CD14-positive monocyte (primary cell): ENCODE results near the gene SLX9. TPM values are rescaled to one million over a fixed set of nuclear protein-coding genes. Genes with fewer than 3 reads are reported as not detected.

ENCODE experiments used
- DNase-seq, 3 donors: peaks; one replicate each; pipeline ENCODE4 v3.0.0-alpha.2; 2011 to 2022
- H2AFZ ChIP-seq: 2 replicates; pipeline ENCODE4 v1.6.0; 2012; ENCODE audit warnings: mild to moderate bottlenecking, low read depth, low read length, inconsistent platforms; ENCODE audit not compliant: insufficient read depth, poor library complexity, severe bottlenecking
- H3K27ac ChIP-seq, 2 donors: 1 replicate in 1 of 2; 2 replicates in 1 of 2; pipeline ENCODE4 v1.5.1; 2012 to 2013; ENCODE audit warnings: low read length in 2 of 2, control low read depth in 1 of 2, inconsistent platforms in 1 of 2, low read depth in 1 of 2, mild to moderate bottlenecking in 1 of 2
- H3K27me3 ChIP-seq, 2 donors: one replicate each; pipeline versions ENCODE4 v1.6.0 to v1.6.1; 2011 to 2013; ENCODE audit warnings: low read length in 2 of 2; ENCODE audit not compliant: control insufficient read depth in 2 of 2, insufficient read depth in 2 of 2
- H3K36me3 ChIP-seq, 2 donors: replicated peaks in 1 of 2; 1 replicate in 1 of 2; 2 replicates in 1 of 2; pipeline versions ENCODE4 v1.5.1 to v1.6.1; 2012 to 2013; ENCODE audit warnings: low read length in 2 of 2, control low read depth in 1 of 2, inconsistent platforms in 1 of 2, mild to moderate bottlenecking in 1 of 2; ENCODE audit not compliant: insufficient read depth in 2 of 2, control insufficient read depth in 1 of 2
- H3K4me1 ChIP-seq, 2 donors: 1 replicate in 1 of 2; 2 replicates in 1 of 2; pipeline versions ENCODE4 v1.5.1 to v1.6.1; 2012 to 2013; ENCODE audit warnings: low read length in 2 of 2, control low read depth in 1 of 2, inconsistent platforms in 1 of 2, mild to moderate bottlenecking in 1 of 2, moderate library complexity in 1 of 2; ENCODE audit not compliant: insufficient read depth in 2 of 2, control insufficient read depth in 1 of 2
- H3K4me2 ChIP-seq: replicated peaks from 2 replicates; pipeline ENCODE3; 2012; ENCODE audit warnings: low read length, moderate library complexity, mild to moderate bottlenecking; ENCODE audit not compliant: poor library complexity, severe bottlenecking; ENCODE audit errors: extremely low read depth
- H3K4me3 ChIP-seq, 3 experiments: fragments of 200-600 bp in 1 of 3; sonication (generic) in 1 of 3; replicated peaks in 1 of 3; 1 replicate in 2 of 3; 2 replicates in 1 of 3; pipeline ENCODE4 v1.5.1; 2011 to 2013; ENCODE audit warnings: low read length in 3 of 3, mild to moderate bottlenecking in 3 of 3, control low read depth in 2 of 3, low read depth in 2 of 3, inconsistent platforms in 1 of 3, moderate library complexity in 1 of 3
- H3K79me2 ChIP-seq: 2 replicates; pipeline ENCODE4 v1.6.0; 2012; ENCODE audit warnings: mild to moderate bottlenecking, control low read depth, inconsistent platforms, low read length, moderate library complexity; ENCODE audit not compliant: insufficient read depth
- H3K9ac ChIP-seq: 2 replicates; pipeline ENCODE4 v1.6.0; 2017; ENCODE audit warnings: low read length, mild to moderate bottlenecking; ENCODE audit not compliant: insufficient read depth, poor library complexity, severe bottlenecking
- H3K9me3 ChIP-seq, 2 donors: replicated peaks in 1 of 2; 1 replicate in 1 of 2; 2 replicates in 1 of 2; pipeline versions ENCODE4 v1.5.1 to v1.6.1; 2012 to 2013; ENCODE audit warnings: low read length in 2 of 2, control low read depth in 1 of 2; ENCODE audit not compliant: control insufficient read depth in 1 of 2, insufficient read depth in 1 of 2
- H4K20me1 ChIP-seq: 2 replicates; pipeline ENCODE4 v1.6.0; 2012; ENCODE audit warnings: mild to moderate bottlenecking, low read length, control low read depth, moderate library complexity; ENCODE audit not compliant: insufficient read depth
- H3K27ac Mint-ChIP-seq, 7 donors: one replicate each; pipeline ENCODE4 v1.8.0; 2020; ENCODE audit warnings: mild to moderate bottlenecking in 7 of 7, mixed read lengths in 7 of 7, moderate library complexity in 6 of 7, inconsistent platforms in 2 of 7
- H3K27me3 Mint-ChIP-seq, 3 donors: one replicate each; pipeline ENCODE4 v1.8.0; 2021 to 2022; ENCODE audit warnings: low read depth in 3 of 3, mild to moderate bottlenecking in 3 of 3, mixed read lengths in 3 of 3, moderate library complexity in 3 of 3, inconsistent platforms in 1 of 3
- H3K36me3 Mint-ChIP-seq, 2 donors: one replicate each; pipeline ENCODE4 v1.8.0; 2020; ENCODE audit warnings: mixed read lengths in 2 of 2, inconsistent platforms in 1 of 2, mild to moderate bottlenecking in 1 of 2
- H3K4me1 Mint-ChIP-seq: one replicate; pipeline ENCODE4 v1.8.0; 2020; ENCODE audit warnings: mild to moderate bottlenecking, mixed read lengths
- H3K4me3 Mint-ChIP-seq, 2 donors: one replicate each; pipeline ENCODE4 v1.8.0; 2020; ENCODE audit warnings: mild to moderate bottlenecking in 2 of 2, mixed read lengths in 2 of 2, moderate library complexity in 1 of 2
- H3K9me3 Mint-ChIP-seq, 7 donors: one replicate each; pipeline ENCODE4 v1.8.0; 2020 to 2022; ENCODE audit warnings: mixed read lengths in 7 of 7, mild to moderate bottlenecking in 6 of 7, moderate library complexity in 6 of 7, inconsistent platforms in 2 of 7
- WGBS: methylation state at CpG from one replicate; pipeline ENCODE4 v1.1.5; 2013; ENCODE audit warnings: missing lambda C conversion rate; ENCODE audit not compliant: insufficient coverage; 5-methylcytosine and 5-hydroxymethylcytosine counted together
- intact Hi-C, 2 donors: fragments of 100-400 bp; cut with micrococcal nuclease; formaldehyde crosslinking; loops; one replicate each; pipeline versions ENCODE4 v1.15.0 to v1.15.1; 2023
- polyA plus RNA-seq, 3 donors: library from polyadenylated mRNA; depleted of rRNA in 1 of 3; unstranded in 2 of 3; stranded (reverse) in 1 of 3; fragments of 300-500 nt in 2 of 3; fragments of >200 nt in 1 of 3; fragmentation: Illumina TruSeq in 2 of 3; gene quantifications; 1 replicate in 2 of 3; 2 replicates in 1 of 3; pipeline ENCODE4 v1.2.3, GENCODE V29; 2012 to 2021
- TF ChIP-seq, protein P1 (sequence below): fragments of 200-600 bp; IDR thresholded peaks from one replicate; pipeline ENCODE4 v1.8.0; 2022; ENCODE audit warnings: antibody characterized with exemption, mild to moderate bottlenecking

SLX9 gene
- polyA plus RNA-seq, 3 donors = 7.5 to 9.0 (median 9.0) TPM

DNA sequence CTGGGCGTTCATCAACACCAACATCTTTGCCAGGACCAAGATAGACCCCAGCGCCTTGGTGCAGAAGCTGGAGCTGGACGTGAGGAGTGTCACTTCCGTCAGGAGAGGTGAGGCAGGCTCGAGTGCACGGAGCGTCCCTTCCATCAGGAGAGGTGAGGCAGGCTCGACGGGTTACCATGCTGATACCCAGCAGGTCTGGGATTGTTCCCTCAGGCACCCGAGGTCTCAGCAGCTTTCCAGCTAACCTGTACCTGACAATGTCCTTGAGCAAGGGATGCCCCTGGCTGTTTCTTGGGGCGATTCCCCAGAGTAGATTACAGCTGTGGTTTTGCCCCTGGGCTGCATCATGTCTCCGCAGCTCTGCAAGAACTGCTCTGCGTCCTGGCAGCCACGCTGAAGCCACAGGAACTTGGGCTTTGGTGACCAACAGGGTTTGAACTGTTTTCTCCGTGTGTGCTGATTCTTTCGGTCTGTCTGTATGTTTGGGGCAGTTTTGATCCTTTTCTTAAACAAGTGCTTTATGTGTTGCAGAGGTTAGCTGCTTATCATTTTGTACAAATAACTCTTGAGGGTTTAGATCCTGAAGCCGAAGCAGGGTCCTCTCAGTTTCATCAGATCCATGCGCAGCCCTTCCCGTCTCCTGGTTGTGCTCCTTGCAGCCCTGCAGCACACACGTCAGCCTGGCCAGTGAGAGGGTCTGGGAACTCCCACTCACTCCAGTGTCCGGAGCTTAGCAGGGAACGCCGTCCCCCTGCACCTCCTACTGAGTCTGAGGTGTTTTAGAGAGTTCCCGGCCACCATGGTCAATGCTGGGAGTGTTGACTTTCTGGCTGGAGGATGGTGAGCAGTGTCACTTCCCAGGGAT lies 4.1 kb downstream of the SLX9 start:
- H3K4me3 ChIP-seq = no peak overlapping the region
- peaks cover 29 to 37% of the 10 kb centered on the region in 2 donors for H3K36me3 ChIP-seq
- no peak overlapping the region for H2AFZ ChIP-seq
- no peaks in the 10 kb centered on the region for H3K9me3 ChIP-seq
- Mint-ChIP-seq H3K27me3 (peaks cover 0 to 4% (median 2%) of the 10 kb centered on the region in 3 donors), H3K27ac (peak overlapping the region in 2 of 7 donors; percentile 17 to 19), H3K36me3 (peaks cover 44 to 52% of the 10 kb centered on the region in 2 donors), H3K4me1 (peaks cover 27% of the 10 kb centered on the region), H3K9me3 (no peaks in the 10 kb centered on the region), H3K4me3 (no peak overlapping the region)
- H3K27ac ChIP-seq = no peak overlapping the region
- intact Hi-C loops = no loop called here
- no peak for DNase-seq
- TF ChIP-seq, protein P1, sequence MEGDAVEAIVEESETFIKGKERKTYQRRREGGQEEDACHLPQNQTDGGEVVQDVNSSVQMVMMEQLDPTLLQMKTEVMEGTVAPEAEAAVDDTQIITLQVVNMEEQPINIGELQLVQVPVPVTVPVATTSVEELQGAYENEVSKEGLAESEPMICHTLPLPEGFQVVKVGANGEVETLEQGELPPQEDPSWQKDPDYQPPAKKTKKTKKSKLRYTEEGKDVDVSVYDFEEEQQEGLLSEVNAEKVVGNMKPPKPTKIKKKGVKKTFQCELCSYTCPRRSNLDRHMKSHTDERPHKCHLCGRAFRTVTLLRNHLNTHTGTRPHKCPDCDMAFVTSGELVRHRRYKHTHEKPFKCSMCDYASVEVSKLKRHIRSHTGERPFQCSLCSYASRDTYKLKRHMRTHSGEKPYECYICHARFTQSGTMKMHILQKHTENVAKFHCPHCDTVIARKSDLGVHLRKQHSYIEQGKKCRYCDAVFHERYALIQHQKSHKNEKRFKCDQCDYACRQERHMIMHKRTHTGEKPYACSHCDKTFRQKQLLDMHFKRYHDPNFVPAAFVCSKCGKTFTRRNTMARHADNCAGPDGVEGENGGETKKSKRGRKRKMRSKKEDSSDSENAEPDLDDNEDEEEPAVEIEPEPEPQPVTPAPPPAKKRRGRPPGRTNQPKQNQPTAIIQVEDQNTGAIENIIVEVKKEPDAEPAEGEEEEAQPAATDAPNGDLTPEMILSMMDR = no peak
- peaks cover 20 to 27% of the 10 kb centered on the region in 2 donors for H3K4me1 ChIP-seq
- H3K4me2 ChIP-seq = no peak overlapping the region
- peaks cover 56% of the 10 kb centered on the region for H3K79me2 ChIP-seq
- peaks cover 40% of the 10 kb centered on the region for H4K20me1 ChIP-seq
- no peak overlapping the region for H3K9ac ChIP-seq
- WGBS = 98% methylated on average over 20 of the region's 24 CpGs
- no peaks in the 10 kb centered on the region for H3K27me3 ChIP-seq

DNA sequence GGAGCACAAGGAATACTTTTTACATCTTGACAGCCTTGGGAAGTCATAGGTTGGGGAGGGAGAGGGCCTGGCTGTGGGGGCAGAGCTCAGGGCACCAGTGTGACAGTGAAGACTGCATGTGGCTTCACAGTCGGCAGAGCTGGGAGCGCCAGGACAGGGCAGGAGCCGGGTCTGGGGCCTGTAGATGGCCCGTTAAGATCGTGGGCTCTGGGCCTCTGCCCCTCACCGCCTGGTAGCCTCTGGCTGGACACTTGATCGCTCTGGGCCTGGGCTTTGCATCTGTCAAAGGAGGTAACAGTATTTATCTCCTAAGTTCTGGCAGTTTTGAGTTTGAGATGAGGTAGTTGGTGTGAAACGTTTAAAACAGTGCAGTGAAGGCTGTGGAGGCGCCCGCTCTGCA lies 4.8 kb downstream of the SLX9 start:
- Histone ChIP-seq H4K20me1 (peaks cover 47% of the 10 kb centered on the region), H2AFZ (no peak overlapping the region), H3K4me3 (no peak overlapping the region), H3K9me3 (no peaks in the 10 kb centered on the region), H3K27me3 (no peaks in the 10 kb centered on the region), H3K4me2 (no peak overlapping the region), H3K9ac (no peak overlapping the region), H3K4me1 (peaks cover 14 to 20% of the 10 kb centered on the region in 2 donors), H3K27ac (no peak overlapping the region), H3K36me3 (peaks cover 29 to 37% of the 10 kb centered on the region in 2 donors), H3K79me2 (peaks cover 59% of the 10 kb centered on the region)
- Mint-ChIP-seq H3K4me3 (no peak overlapping the region), H3K4me1 (peaks cover 21% of the 10 kb centered on the region), H3K9me3 (no peaks in the 10 kb centered on the region), H3K27me3 (peaks cover 0 to 2% (median 2%) of the 10 kb centered on the region in 3 donors), H3K27ac (no peak overlapping the region), H3K36me3 (peaks cover 44 to 52% of the 10 kb centered on the region in 2 donors)
- WGBS = 96% methylated on average over 10 of the region's 10 CpGs
- intact Hi-C loops = no loop called here
- TF ChIP-seq, protein P1 = no peak
- DNase-seq = no peak
